DMS153 treated with DMSO at 0.1 percent for 48 hours (cell line): ENCODE results near the gene AJAP1.

Experiments
- DNase-seq: peaks from one replicate; lab custom pipeline; 2025; ENCODE audit not compliant: unreplicated experiment; lab: John Stamatoyannopoulos, UW

AJAP1 gene

DNA sequence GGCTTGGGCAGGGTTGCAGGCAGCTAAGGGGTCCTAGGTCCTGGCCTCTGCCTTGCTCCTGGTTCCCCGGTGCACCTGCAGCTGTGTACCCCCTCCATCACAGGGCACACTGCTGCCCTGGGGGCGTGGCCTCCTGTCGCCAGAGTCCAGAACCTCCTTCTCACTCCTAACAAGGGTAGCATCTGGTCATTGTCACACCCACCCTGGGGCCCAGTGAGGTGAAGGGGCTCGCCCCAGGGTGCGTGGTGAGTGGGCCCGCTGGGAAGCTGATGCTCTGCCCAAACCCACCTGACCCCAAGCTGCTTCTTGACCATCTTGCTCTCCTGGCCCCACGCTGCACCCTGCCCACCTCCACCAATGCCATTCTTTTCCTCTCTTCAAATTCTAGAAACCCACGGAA lies 44.5 kb downstream of the AJAP1 start:
- no peak for DNase-seq

DNA sequence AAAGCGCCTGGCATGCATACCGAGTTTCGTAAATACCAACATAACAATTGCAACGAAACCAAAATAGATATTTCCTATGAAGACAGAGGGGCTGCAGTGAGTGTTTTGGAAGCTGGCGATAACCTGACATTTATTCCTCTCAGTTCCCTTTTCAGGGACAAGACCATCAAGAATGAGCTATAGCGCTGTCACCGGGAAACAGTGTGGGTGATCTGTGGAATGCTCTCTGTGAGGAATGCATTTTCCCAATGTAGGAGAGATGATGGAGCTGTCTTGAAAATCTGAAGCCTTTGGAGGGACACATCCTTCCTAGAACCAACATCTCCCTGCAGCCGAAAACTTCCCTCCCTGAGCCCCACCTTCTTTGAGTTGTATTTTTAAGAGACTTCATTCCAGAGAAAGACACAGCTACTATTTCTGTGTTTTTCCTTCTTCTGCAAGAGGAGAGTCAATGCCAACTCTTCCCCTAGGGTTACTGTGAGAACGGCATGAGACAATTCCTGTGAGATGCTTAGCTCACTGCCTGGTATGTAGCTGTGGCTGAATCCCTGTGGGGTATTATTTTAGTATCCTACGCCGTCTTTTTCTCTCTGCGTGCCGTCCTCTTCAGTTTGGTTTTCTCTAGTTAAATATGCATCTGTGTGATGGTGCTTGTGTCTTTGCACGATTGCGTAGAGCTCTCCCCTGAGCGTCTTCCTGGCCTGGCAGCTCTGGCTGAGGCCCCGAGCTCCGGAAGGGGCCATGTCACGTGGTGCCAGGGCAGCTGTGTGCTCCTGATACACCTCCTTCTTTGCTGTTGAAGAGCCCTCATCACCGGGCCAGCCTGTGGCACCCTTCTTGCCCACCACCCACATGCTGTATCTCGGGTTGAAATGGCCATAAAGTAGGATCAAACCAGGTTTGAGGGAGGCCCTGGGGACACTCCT lies 45.2 kb downstream of the AJAP1 start:
- no peak for DNase-seq

DNA sequence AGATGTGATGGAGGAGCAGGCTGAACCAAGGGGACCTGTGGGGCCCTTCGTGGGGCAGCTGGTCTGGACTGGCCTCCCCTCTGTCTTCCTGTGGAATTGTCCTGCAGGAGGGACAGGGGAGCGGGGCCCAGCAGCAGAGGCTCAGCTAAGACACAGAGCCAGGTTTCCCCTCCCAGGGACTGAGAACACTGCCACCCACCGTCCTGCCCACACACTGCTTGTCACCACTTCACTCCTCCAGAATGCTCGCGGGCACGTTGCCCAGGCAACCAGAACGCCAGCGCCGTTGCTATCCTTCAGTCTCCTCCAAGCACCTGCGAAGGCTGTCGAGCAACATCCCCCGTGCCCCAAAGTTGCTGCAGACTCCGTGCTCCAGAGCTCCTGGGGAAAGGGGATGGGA lies 46.4 kb downstream of the AJAP1 start:
- no peak for DNase-seq

DNA sequence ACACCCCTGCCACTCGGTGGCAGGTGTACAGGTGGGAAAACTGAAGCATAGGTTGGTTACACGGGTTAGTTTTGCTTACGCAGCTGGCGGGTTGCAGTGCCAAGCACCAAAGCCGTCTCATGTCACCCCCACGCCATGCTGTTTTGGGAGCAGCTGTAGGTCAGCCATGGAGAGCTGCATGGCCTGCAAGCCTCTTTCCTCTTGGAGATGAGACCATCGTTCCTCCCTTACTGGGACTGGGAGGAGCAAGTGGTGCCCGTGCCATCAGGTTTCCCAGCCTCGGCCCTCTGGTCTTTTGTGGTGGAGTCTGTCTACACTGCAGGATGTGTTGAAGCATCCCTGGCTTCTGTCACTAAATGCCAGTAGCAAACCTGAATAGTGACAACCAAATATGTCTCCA lies 46.9 kb downstream of the AJAP1 start:
- DNase-seq = no peak

DNA sequence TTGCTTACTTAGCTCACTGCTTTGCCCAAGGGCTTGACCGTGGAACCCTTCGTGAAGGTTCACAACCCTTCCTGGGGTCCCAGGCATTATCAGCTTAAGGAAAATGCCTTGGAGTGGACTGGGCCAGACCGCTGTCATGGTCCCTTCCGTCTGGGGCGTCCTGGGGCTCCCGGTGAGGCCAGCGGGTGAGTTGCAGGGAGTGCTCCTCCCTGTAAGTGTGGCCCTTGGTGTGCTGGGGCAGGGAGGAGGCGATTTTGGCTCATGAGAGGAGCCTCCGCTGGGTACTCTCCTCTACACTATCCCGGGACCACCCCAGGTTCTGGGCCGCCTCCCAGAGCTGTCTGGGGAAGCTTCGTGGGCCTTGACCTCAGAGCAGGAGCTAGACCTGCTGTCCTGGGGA lies 48.1 kb downstream of the AJAP1 start:
- DNase-seq = no peak

DNA sequence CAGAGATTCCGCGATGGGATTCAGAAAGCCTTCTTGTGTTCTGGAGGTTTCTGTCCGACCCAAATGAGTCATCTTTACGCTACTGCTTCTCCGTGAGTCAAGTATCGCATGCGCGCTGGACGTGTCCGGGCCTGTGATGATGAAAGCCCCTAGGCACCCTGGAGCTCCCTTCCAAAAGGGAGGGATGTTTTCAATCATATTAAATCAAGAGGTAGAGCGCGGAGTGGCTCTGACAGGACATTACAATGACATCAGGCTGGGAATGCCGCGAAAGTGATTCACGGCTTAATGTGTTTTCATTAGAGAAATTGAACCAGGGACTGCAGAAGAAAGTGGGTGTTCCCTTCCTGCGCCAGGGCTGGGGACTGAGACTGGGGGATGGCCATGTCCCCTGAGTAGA lies 48.5 kb downstream of the AJAP1 start:
- DNase-seq = no peak

DNA sequence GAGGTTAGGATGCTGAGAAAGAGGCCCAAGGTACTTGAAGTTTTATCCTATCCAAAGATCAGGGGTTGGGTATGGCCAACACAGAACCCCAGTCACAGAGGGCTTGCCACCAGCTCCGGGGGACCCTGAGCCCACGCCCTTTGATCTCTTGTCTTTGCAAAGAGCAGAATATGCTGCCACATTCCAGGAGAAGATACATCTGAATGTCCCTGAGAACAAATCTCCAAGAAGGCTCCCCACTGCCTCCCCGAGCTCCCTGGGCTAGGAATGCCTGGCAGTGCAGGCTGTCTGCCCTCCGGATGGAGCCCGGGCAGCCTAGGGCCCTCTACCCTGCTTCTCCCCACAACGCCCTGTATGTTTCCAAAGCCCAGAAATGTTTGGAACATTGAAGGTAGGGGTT lies 49.2 kb downstream of the AJAP1 start:
- no peak for DNase-seq

DNA sequence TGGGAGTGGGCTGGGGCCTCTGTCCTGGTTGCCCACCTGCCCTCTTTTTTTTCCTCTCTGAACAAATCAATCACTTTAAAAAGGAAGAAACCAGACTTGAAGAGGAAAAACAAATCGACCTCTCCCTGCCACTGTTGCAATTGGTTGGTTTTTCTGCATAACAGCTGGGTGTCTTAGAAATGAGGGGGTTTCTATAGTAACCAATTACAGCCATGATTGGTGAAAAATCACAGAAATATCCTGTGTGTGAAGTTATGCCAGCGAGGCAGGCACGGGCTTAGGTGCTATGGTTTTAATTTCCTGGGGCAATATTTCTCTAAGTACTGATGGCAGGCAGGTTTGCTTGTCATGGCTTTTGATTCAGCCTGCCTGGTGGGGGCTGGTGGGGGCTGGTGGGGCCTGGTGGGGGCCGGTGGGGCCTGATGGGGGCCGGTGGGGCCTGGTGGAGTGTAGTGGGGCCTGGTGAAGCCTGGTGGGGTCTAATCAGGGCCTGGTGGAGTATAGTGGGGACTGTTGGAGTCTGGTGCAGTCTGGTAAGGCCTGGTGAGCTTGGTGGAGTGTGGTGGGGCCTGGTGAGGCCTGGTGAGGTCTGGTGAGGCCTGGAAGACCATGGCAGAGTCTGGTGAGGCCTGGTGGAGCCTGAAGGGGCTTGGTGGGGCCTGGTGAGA lies 54.6 kb downstream of the AJAP1 start:
- DNase-seq = no peak

DNA sequence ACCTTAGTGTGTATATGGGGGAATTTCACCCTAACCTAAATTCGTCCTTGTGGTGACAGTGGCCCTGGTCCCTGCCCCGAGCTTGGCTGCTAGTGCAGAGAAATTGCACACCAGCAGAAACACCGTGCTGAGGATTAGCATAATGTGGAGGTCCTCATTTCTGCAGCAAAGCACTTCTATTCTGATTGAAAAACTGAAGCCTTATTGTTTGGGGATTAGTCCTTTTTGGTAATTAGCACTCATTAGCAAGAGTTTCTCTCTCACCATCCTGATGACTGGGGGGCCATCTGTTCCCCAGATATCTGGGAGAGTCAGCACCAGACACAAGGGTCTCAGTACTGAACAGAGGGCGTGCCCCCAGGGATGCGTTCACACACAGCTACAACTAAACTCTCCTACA lies 55.2 kb downstream of the AJAP1 start:
- DNase-seq = no peak

DNA sequence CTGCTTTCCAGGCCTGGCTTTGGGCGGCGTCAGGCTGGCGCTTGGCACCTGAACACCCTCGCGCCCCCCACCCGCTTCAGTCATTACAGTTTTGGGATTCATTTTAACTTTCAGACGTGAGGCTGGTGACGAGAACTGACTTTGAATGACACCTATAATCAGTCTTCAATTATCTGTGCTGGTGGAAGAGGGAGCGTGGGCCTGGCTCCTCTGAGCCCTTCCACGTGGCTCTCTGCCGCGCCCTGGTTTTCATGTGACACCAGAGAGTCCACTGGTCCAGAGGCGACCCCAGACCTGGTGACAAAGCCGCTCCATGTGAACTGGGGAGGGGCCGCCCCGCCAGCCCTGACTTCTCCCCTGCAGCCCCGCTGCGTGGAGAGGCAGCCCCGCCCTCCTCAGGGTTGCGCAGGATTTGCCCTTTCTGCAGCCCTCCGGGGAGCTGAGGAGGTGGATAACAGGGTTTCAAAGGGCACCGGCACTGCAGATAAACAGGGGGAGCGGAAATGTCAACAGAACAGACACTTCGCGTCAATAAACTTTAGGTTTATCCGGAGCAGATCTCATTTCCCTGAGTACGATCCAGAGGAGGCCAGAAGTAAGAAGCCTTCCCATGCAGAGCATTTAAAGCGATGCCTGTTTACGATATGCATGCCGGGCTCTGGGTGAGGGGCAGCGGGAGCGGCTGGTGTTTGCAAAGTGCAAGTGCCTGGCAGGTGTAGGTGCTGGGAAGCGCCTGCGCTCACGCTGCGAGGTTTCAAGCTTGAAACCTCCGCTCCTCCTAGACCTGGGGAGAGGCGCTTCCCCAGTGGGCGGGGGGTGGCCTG lies 56.4 kb downstream of the AJAP1 start:
- DNase-seq = peak; percentile 21

DNA sequence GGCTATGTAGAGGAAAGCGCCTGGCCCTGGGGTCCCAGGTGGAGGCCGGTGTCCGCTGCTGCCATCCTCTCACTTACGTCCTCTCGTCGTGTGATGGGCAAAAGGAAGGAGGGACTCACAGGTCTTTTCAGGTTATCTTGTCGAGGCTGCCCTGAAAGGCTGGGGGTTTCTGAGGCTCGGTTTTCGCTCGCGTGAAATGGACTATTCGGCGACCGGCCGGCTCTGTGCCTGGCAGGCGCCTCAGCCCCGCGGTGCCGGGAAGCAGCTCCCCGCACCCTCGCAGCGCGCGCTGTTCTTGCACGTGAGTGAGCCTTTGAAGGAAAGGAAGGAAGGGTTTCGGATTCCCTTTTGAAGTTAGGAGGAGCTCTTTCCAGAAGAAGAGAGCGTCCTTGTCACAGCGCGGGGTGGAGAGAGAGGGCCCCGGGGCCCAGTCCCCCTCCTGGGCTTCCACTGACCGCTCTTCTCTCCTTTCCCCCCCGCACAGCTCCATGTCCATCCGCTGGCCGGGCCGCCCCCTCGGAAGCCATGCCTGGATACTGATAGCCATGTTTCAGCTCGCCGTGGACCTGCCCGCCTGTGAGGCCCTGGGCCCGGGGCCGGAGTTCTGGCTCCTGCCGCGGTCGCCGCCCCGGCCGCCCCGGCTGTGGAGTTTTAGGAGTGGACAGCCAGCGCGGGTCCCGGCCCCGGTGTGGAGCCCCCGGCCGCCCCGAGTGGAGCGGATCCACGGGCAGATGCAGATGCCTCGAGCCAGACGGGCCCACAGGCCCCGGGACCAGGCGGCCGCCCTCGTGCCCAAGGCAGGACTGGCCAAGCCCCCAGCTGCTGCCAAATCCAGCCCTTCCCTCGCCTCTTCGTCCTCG lies 57.2 kb downstream of the AJAP1 start:
- DNase-seq = no peak

DNA sequence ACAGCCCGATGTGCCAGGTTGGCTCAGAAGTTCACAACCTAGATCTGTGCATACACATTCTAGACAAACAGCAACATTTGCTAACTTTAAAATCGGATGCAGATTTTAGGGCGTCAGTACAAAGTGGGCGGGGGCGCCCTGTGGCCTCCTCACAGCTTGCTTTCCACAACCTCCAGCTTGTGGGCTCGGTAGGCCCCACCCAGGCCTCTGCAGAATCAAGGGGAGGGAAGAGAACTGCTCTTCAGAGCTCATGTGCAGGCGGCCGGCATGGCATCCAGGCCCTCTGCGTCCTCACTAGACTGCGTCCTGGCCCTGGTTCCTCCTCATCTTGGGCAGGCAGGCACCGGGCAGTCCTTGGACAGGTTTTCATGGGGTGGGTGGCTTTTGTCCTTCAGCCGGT lies 59.3 kb downstream of the AJAP1 start:
- no peak for DNase-seq

DNA sequence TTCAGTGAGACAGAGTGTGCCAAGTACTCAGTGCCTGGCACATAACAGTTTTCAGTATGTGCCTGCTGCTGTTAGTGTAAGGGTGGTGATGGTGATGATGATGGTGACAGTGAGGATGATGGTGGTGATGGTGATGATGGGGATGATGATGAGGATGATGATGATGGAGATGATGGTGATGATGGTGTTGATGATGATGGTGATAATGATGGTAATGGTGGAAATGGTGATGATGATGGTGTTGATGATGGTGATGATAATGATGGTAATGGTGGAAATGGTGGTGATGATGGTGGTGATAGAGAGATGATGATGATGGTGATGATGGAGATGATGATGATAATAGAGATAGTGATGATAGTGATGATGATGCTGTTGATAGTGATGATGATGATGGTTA lies 62.0 kb downstream of the AJAP1 start:
- DNase-seq = no peak

DNA sequence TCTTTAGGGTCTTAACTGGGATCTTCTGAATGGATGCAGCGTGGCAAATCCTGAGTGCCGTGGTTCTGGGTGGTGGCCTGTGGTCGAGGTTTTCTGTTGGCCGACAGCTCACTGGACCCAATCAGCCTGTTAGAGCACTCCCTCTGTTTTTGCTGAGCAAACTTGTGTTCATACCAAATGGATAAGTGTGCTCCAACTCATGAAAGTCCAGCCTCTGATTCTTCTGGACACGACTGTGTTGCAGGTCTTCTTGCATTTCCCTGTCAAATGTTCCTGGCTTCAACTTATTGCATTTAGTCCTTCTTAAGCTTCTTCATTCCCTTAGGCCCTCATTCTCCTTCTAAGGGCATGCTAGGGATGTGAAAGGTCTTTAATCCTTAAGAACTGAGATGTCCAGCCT lies 63.7 kb downstream of the AJAP1 start:
- DNase-seq = no peak

DNA sequence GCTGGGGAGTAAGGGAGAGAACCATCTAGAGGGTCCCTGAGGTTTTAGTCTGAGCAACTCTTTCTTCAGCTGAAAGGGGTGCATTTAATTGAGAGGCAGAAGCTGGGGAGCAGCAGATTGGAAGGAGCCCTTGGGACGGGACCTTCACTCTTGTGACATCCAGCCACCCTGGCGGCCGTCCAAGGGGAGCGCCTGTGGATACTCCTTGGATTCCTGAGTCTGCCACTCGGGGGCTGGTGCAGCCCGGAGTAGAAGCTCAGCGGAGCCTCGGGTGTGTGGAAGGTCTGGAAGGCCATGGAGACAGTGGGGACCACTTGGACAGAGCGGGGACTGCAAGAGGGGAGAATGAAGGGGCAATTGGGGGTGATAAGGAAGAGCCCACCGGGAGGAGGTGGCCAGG lies 68.7 kb downstream of the AJAP1 start:
- no peak for DNase-seq

DNA sequence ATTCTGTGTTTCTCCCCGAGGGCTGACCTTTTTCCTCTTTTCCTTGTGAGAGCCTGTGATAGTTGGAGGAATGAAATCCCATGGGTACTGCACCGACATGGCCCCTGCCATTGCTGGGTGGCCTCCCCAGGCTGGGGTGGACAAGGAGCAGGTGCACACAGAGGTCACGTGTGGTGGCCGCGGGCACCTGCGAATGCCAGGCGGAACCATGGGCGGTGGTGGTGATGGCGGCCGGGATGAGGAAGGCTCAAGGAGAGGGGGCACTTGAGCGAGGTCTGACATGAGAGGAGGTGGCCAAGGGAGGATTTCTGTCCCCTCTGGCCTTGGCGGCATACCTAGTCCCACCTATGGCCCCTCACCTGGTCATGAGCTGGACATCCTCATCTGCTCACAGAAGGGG lies 69.6 kb downstream of the AJAP1 start:
- DNase-seq = no peak

DNA sequence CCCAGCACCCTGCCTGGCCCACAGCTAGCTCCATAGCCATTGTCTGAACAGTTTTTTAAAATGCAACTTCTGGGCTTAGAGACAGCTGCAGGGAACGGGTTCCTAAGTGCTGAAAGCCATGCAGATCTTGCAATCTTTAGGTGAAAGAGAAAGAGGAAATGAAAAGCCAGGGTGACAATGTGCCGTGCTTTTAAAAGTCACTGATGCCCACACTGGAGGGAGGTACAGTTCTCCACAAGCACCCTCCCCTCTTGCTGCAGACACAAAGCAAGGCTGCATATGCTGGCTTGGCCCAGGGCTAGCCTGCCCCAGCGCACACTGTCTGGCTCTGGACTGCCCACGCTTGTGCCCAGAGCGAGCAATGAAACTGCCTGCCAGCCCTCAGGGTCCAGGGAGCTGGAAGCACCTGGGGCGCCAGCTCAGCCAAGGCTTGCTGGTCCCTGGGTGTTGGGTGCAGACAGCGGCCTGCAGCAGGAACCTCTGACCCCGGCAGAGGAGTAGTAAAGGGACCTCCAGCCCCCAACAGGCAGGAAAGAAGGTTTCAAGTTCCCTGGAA lies 70.4 kb downstream of the AJAP1 start:
- no peak for DNase-seq

DNA sequence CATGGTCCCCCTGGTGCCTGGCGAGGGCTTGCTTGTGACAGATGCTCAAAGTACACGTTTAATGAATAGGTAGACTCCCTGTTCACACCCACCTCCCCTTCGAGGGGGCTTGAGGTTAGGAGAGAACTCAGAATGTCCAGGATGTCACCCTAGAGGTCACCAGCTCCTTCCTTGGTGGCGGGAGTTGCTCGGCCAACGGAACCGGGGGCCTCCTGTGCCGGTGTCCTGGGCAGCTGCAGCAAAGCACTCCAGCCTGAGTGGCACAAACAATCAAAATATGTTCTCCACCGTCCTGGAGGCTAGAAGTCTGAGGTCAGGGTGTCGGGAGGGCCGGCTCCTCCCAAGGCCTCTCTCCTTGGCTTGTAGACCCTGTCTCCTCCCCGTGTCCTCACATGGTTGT lies 71.0 kb downstream of the AJAP1 start:
- DNase-seq = no peak

DNA sequence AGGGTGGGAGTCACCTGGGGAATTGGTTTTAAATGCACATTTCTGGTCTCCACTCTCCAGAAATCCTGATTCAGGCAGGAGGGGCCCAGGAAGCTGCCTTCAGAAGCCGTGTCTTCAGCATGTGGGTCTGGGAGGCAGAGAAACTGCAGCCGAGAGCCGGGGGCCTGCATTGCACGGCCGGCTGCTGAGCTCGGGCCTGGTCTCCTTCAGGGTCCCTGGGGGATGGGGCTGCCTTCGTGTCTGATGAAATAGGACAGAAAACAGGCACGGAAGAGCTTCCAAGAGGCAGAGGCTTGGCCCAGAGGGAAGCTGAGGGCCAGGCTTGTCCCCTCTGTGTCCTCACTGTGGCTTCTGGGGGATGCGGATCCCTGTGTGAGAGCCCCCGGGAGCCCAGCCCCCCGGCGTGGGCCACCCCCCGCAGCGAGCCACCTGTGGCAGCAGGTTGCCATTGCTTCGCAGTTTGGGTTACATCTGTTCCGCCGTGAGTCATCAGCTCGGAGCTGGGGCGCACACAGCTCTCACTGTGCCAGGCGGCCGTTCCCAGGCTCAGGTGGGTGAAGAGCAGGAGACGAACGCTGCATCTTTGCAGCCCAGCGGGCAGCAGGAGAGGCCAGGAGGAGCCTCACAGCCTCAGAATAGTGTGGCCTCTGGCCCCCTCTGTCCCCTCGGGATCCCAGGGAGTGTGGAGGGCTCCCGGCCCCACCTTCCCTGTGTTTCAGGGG lies 72.4 kb downstream of the AJAP1 start:
- DNase-seq = no peak
